ENCODE data around the gene TMEM121. TPM values are rescaled to one million over a fixed set of nuclear protein-coding genes. Genes with fewer than 3 reads are reported as not detected.

TMEM121 gene
- total and polyA plus RNA-seq, 2 of the 8 experiments (the other 6 are each of a cell fraction or from before 2014, with no cell fraction given): 1.9 TPM; not detected in 1

DNA sequence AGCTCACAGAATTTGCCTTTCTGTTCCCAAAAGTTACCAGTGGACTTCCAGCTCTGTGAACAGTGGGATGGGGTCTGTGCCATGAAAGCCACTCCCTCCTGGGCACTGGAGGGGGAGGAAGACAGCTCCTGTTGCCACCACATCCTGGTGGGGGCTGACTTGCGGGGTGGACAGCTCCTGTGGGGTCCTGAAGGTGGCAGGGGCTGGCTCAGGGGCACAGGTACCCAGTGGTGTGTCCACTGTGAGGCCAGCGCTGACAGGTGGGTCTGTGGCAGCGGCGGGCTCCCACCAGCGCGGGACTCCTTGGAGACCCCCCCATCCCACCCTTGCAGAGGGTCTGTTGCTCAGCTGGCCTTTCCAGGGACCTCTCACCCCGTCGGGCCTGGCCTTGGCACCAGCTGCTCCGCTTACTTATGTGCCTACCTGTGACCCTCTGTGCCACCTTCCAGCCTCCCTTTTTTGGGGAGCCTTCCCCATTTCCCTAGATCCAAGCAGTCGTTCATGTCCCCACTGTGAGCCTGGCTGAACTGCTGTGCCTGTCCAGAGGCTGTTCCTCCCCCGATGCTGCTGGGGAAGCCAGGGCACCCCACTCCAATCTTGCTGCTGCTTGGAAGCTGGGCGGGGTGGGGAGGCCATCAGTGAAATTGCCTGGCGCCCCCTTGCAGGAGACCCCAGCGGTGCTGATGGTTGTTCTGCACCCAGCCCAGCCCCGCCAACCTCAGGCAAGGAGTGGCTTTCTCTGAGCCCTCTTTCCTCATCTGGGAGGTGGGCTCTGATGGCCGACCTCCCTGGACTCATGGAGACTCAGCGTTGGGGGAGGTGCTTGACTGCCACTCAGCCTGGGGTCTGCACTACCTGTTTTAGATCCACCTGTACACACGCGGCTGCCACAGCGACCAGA, 33.2 kb upstream of the TMEM121 start:
- FAIRE-seq: no peak
- no peaks in the 10 kb centered on the region; a peak in 2 of 8 replicates for H3K36me3 ChIP-seq (ENCODE audit: control insufficient read depth in 2 of 4, insufficient read depth in 4 of 4, low read length in 3 of 4)
- no peak overlapping the region for H4K5ac ChIP-seq (ENCODE audit: insufficient read length, low read depth, low read length)

More for the DNA sequence above, 33.2 kb upstream of the TMEM121 start:
- Histone ChIP-seq H2AK5ac (ENCODE audit: low read depth, low read length) (no peak overlapping the region), H3K23ac (ENCODE audit: insufficient read length) (no peak overlapping the region), H4K20me1 (replicated peaks in 1 of 2; ENCODE audit: control insufficient read depth in 1 of 2, insufficient read depth in 2 of 2, low read length in 2 of 2) (peaks cover 0 to 10% of the 10 kb centered on the region in 2 experiments), H2BK5ac (ENCODE audit: low read depth, low read length) (no peak overlapping the region), H2BK120ac (replicated peaks; ENCODE audit: low read depth, low read length) (no peak overlapping the region), H2BK12ac (ENCODE audit: low read depth, low read length) (no peak overlapping the region), H4K8ac (ENCODE audit: extremely low read depth, insufficient read depth, low read length) (no peak overlapping the region), H3K27me3 (replicated peaks in 1 of 4; ENCODE audit: control insufficient read depth in 3 of 4, extremely low read depth in 1 of 4, insufficient read depth in 3 of 4, low read length in 3 of 4) (peaks cover under 1 to 9% (median 8%) of the 10 kb centered on the region in 4 experiments), H3K79me1 (ENCODE audit: low read depth, low read length) (no peaks in the 10 kb centered on the region), H3K23me2 (ENCODE audit: low read depth, low read length) (peaks cover 5% of the 10 kb centered on the region; the same call in 1 of the 2 replicates), H2AFZ (ENCODE audit: low read length) (no peak overlapping the region), H3K9me3 (ENCODE audit: insufficient read depth in 2 of 2, low read depth in 1 of 2, low read length in 1 of 2) (no peaks in the 10 kb centered on the region), H3K27ac (ENCODE audit: low read depth, low read length) (no peak overlapping the region), H3K4ac (replicated peaks; ENCODE audit: insufficient read length, low read depth, low read length) (no peak overlapping the region), H3K4me2 (ENCODE audit: insufficient read depth in 1 of 2, low read depth in 2 of 2, low read length in 2 of 2) (no peak overlapping the region), H2BK20ac (ENCODE audit: low read length) (no peak overlapping the region), H3K79me2 (ENCODE audit: control insufficient read depth in 1 of 2, insufficient read depth in 2 of 2, low read length in 2 of 2) (no peaks in the 10 kb centered on the region), H3K18ac (ENCODE audit: extremely low read depth, low read length) (no peak overlapping the region), H3K4me1 (replicated peaks in 1 of 4; ENCODE audit: control insufficient read depth in 3 of 4, insufficient read depth in 4 of 4, low read length in 3 of 4) (peaks cover 0 to 5% (median 2%) of the 10 kb centered on the region in 4 experiments; a peak in 4 of 7 replicates), H3K4me3 (ENCODE audit: extremely low read depth in 1 of 4, insufficient read depth in 2 of 4, low read depth in 3 of 4, low read length in 4 of 4) (no peak overlapping the region), H4K91ac (replicated peaks; ENCODE audit: insufficient read length, low read length) (no peak overlapping the region), H3K14ac (ENCODE audit: insufficient read length) (no peak overlapping the region), H3K56ac (replicated peaks; ENCODE audit: insufficient read length, low read depth, low read length) (no peak overlapping the region), H2BK15ac (ENCODE audit: low read length) (no peak overlapping the region), H3K9ac (replicated peaks in 1 of 4; ENCODE audit: extremely low read depth in 1 of 4, low read depth in 3 of 4, low read length in 3 of 4) (no peak overlapping the region; a peak in 1 of 7 replicates)
- CTCF ChIA-PET (ENCODE audit: partially characterized antibody): interaction anchor here (1.1 to 2.2 kb wide), 5 partner anchors 12 to 122 kb away, joined by 3 to 15 read pairs (median 4); no protein-coding TSS in a partner anchor
- 88% methylated on average over 20 of the region's 20 CpGs; no CpG with 5 or more reads in 1 of the 2 experiments for WGBS, 2 experiments (ENCODE audit: extremely low coverage in 1 of 2, insufficient coverage in 1 of 2, insufficient read length in 1 of 2, insufficient replicate concordance in 2 of 2, low coverage in 1 of 2, low lambda C conversion rate in 2 of 2, missing lambda C conversion rate in 1 of 2)
- DNase-seq (ENCODE audit: low read depth in 1 of 2, low spot score in 2 of 2): no peak
- POLR2A ChIA-PET (ENCODE audit: partially characterized antibody): interaction anchor here (1.0 to 1.3 kb wide), 3 partner anchors 8 to 9 kb away, joined by 3 read pairs; no protein-coding TSS in a partner anchor
- no peak for TF ChIP-seq JUND (IDR thresholded peaks at IDR 0.05; ENCODE audit: low read length)
- TF ChIP-seq, protein P1, sequence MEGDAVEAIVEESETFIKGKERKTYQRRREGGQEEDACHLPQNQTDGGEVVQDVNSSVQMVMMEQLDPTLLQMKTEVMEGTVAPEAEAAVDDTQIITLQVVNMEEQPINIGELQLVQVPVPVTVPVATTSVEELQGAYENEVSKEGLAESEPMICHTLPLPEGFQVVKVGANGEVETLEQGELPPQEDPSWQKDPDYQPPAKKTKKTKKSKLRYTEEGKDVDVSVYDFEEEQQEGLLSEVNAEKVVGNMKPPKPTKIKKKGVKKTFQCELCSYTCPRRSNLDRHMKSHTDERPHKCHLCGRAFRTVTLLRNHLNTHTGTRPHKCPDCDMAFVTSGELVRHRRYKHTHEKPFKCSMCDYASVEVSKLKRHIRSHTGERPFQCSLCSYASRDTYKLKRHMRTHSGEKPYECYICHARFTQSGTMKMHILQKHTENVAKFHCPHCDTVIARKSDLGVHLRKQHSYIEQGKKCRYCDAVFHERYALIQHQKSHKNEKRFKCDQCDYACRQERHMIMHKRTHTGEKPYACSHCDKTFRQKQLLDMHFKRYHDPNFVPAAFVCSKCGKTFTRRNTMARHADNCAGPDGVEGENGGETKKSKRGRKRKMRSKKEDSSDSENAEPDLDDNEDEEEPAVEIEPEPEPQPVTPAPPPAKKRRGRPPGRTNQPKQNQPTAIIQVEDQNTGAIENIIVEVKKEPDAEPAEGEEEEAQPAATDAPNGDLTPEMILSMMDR (IDR thresholded peaks at IDR 0.05; ENCODE audit: control extremely low read depth in 1 of 3, insufficient read depth in 1 of 3, low read depth in 1 of 3, low read length in 3 of 3): peak in 1 of 3 experiments; percentile 3; a peak in 1 of 4 replicates

Data from H1 (cell line).